Keratinocyte (primary cell): Measurements from ENCODE around the gene FMN1. TPM values are rescaled to one million over a fixed set of nuclear protein-coding genes. Genes with fewer than 3 reads are reported as not detected.
A peak's percentile ranks its signal among the peaks of the same experiment; 100 is the strongest.

Experiments used
- DNase-seq: peaks from one replicate; pipeline ENCODE4 v3.0.0-alpha.2; 2011; ENCODE audit warnings: low read depth, missing footprints, low spot score
- FAIRE-seq: peaks from 2 replicates; lab custom pipeline; 2011; peaks lifted over from hg19 to GRCh38; lab: Jason Lieb, UNC
- H2AFZ ChIP-seq: 2 replicates; pipeline ENCODE4 v1.6.0; 2012; ENCODE audit warnings: low read length, control low read depth, inconsistent platforms; ENCODE audit not compliant: control insufficient read depth
- H3K27ac ChIP-seq: 2 replicates; pipeline ENCODE4 v1.5.1; 2011; ENCODE audit warnings: low read length; ENCODE audit not compliant: control insufficient read depth, insufficient read depth
- H3K27me3 ChIP-seq: 3 replicates; pipeline ENCODE4 v1.6.0; 2011; ENCODE audit warnings: low read length; ENCODE audit not compliant: control insufficient read depth, insufficient read depth; ENCODE audit errors: extremely low read depth
- H3K36me3 ChIP-seq, 2 experiments: 2 replicates in 1 of 2; 3 replicates in 1 of 2; pipeline ENCODE4 v1.5.1; 2011; ENCODE audit warnings: low read length in 2 of 2, mild to moderate bottlenecking in 1 of 2; ENCODE audit not compliant: control insufficient read depth in 2 of 2, insufficient read depth in 2 of 2; ENCODE audit errors: extremely low read depth in 1 of 2
- H3K4me1 ChIP-seq: 3 replicates; pipeline ENCODE4 v1.5.1; 2011; ENCODE audit warnings: low read length; ENCODE audit not compliant: control insufficient read depth, insufficient read depth; ENCODE audit errors: extremely low read depth
- H3K4me2 ChIP-seq: 3 replicates; pipeline ENCODE4 v1.6.0; 2011; ENCODE audit warnings: low read depth, low read length; ENCODE audit not compliant: control insufficient read depth, insufficient read depth; ENCODE audit errors: extremely low read depth
- H3K4me3 ChIP-seq, 3 experiments: fragments of 200-600 bp in 1 of 3; sonication (generic) in 1 of 3; 2 replicates in 2 of 3; 3 replicates in 1 of 3; pipeline ENCODE4 v1.5.1; 2011 to 2016; ENCODE audit warnings: low read length in 3 of 3, mild to moderate bottlenecking in 3 of 3, control low read depth in 2 of 3, inconsistent platforms in 1 of 3, low read depth in 1 of 3, mixed read lengths in 1 of 3, mixed run types in 1 of 3, moderate library complexity in 1 of 3; ENCODE audit not compliant: control insufficient read depth in 2 of 3, insufficient read depth in 2 of 3; ENCODE audit errors: extremely low read depth in 1 of 3
- H3K79me2 ChIP-seq: 2 replicates; pipeline ENCODE4 v1.6.0; 2012; ENCODE audit warnings: low read length; ENCODE audit not compliant: control insufficient read depth, insufficient read depth
- H3K9ac ChIP-seq: 3 replicates; pipeline ENCODE4 v1.6.0; 2011; ENCODE audit warnings: low read length; ENCODE audit not compliant: control insufficient read depth, insufficient read depth; ENCODE audit errors: extremely low read depth
- H3K9me1 ChIP-seq: 3 replicates; pipeline ENCODE4 v1.6.0; 2011; ENCODE audit warnings: low read length; ENCODE audit not compliant: control insufficient read depth, insufficient read depth; ENCODE audit errors: extremely low read depth
- H3K9me3 ChIP-seq: 2 replicates; pipeline ENCODE4 v1.5.1; 2012; ENCODE audit warnings: low read depth, low read length; ENCODE audit not compliant: control insufficient read depth
- H4K20me1 ChIP-seq: 3 replicates; pipeline ENCODE4 v1.6.0; 2011; ENCODE audit warnings: low read length; ENCODE audit not compliant: control insufficient read depth, insufficient read depth; ENCODE audit errors: extremely low read depth
- EZH2 ChIP-seq: IDR thresholded peaks from one replicate; pipeline ENCODE4 v1.6.1; 2012; ENCODE audit warnings: inconsistent platforms, mild to moderate bottlenecking, low read length, moderate library complexity
- dilution Hi-C: fragments of 300-500 bp; cut with MboI; formaldehyde crosslinking; loops from one replicate; pipeline ENCODE4 v1.7.0; 2020; ENCODE audit warnings: low sequenced_read_pairs; ENCODE audit not compliant: extremely low pct_ligation_motif_present
- polyA plus RNA-seq, 5 experiments: library from polyadenylated mRNA; depleted of rRNA in 3 of 5; stranded (reverse) in 3 of 5; stranded (forward) in 1 of 5; unstranded in 1 of 5; fragments of >200 nt; gene quantifications; 1 replicate in 1 of 5; 2 replicates in 3 of 5; 3 replicates in 1 of 5; pipeline versions ENCODE4 v1.2.1 to v1.2.3, GENCODE V29; 2011 to 2012; ENCODE audit warnings: missing spikeins in 2 of 5, low read depth in 1 of 5, low replicate concordance in 1 of 5
- TF ChIP-seq, protein P1 (sequence below), 3 experiments: IDR thresholded peaks in 1 of 3; conservative IDR thresholded peaks in 1 of 3; optimal IDR thresholded peaks in 1 of 3; 2 replicates in 2 of 3; 3 replicates in 1 of 3; pipeline versions ENCODE3 to v1.5.1; 2011; ENCODE audit warnings: low read length in 3 of 3, mild to moderate bottlenecking in 3 of 3, moderate library complexity in 2 of 3, control low read depth in 1 of 3, inconsistent platforms in 1 of 3; ENCODE audit not compliant: insufficient read depth in 2 of 3; ENCODE audit errors: extremely low read depth in 1 of 3

FMN1 gene
- polyA plus RNA-seq, 1 donor (not counting 4 experiments of a cell fraction or from before 2014, with no cell fraction given): 0.71 TPM

DNA sequence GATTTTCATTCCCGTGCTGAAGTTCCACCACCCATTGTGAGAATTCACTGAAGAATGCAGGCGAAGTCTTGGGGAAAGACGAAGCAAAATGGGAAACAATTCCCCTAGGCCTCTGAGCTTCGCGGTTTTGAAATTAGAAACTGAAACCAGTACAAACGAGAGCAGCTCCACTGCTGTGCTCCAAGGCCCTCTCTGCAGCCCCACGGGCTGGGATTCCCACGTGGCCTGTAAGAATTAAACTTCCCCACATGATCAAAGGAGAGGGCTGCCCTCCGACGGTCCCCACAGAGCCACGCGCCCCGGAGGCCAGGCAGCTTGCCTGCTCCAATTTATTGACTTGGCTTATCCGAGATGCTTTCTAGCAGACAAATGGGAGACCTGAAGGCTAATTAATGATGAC lies 332.8 kb downstream of the FMN1 start:
- Histone ChIP-seq H3K27ac (no peak overlapping the region), H3K4me2 (peak overlapping the region; percentile 74), H2AFZ (peak overlapping the region; percentile 89), H3K79me2 (no peaks in the 10 kb centered on the region), H3K27me3 (no peaks in the 10 kb centered on the region), H3K9me3 (no peaks in the 10 kb centered on the region), H3K9me1 (no peaks in the 10 kb centered on the region), H3K9ac (peak overlapping the region; percentile 57), H4K20me1 (no peaks in the 10 kb centered on the region), H3K36me3 (no peaks in the 10 kb centered on the region), H3K4me1 (peaks cover 24% of the 10 kb centered on the region), H3K4me3 (peak overlapping the region in 2 of 3 experiments; percentile 32 to 43)
- no peak for FAIRE-seq
- DNase-seq: no peak
- dilution Hi-C loops: no loop called here
- TF ChIP-seq, protein P1, sequence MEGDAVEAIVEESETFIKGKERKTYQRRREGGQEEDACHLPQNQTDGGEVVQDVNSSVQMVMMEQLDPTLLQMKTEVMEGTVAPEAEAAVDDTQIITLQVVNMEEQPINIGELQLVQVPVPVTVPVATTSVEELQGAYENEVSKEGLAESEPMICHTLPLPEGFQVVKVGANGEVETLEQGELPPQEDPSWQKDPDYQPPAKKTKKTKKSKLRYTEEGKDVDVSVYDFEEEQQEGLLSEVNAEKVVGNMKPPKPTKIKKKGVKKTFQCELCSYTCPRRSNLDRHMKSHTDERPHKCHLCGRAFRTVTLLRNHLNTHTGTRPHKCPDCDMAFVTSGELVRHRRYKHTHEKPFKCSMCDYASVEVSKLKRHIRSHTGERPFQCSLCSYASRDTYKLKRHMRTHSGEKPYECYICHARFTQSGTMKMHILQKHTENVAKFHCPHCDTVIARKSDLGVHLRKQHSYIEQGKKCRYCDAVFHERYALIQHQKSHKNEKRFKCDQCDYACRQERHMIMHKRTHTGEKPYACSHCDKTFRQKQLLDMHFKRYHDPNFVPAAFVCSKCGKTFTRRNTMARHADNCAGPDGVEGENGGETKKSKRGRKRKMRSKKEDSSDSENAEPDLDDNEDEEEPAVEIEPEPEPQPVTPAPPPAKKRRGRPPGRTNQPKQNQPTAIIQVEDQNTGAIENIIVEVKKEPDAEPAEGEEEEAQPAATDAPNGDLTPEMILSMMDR (optimal IDR thresholded peaks at IDR 0.05 in 1 of 3, IDR thresholded peaks at IDR 0.05 in 1 of 3, conservative IDR thresholded peaks at IDR 0.05 in 1 of 3; ENCODE audit: extremely low read depth in 1 of 3, insufficient read depth in 2 of 3, low read length in 3 of 3): no peak
- no peak for TF ChIP-seq EZH2

DNA sequence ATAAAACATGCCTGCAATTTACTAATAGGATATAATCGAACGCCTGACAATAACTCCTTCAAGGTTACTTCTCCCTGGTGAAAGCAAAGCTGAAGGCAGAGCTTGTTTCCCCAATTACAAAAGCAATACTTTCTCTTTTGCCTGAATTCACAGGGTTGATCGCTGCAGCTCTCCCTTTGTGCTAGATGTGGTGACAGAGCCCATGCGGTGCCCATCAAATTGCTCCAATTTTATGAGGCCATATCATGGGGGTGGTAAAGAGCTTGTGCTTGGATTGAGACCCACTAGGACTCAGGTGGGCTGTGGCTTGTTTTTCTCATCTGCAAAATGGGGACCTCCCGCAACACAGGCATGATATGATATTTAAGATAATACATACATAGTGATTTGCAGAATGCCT lies 333.3 kb downstream of the FMN1 start:
- TF ChIP-seq EZH2: no peak
- TF ChIP-seq, protein P1 (optimal IDR thresholded peaks at IDR 0.05 in 1 of 3, IDR thresholded peaks at IDR 0.05 in 1 of 3, conservative IDR thresholded peaks at IDR 0.05 in 1 of 3; ENCODE audit: extremely low read depth in 1 of 3, insufficient read depth in 2 of 3, low read length in 3 of 3): no peak
- dilution Hi-C loops: no loop called here
- H3K79me2 ChIP-seq: no peaks in the 10 kb centered on the region
- no peaks in the 10 kb centered on the region for H4K20me1 ChIP-seq
- no peak overlapping the region for H3K27ac ChIP-seq
- no peaks in the 10 kb centered on the region for H3K9me3 ChIP-seq
- peaks cover 28% of the 10 kb centered on the region for H3K4me1 ChIP-seq
- no peak overlapping the region for H3K4me3 ChIP-seq
- H3K4me2 ChIP-seq: peak overlapping the region; percentile 74
- no peak overlapping the region for H3K9ac ChIP-seq
- H3K9me1 ChIP-seq: no peaks in the 10 kb centered on the region
- DNase-seq (no peak), FAIRE-seq (no peak)
- H2AFZ ChIP-seq: no peak overlapping the region
- no peaks in the 10 kb centered on the region for H3K27me3 ChIP-seq
- no peaks in the 10 kb centered on the region for H3K36me3 ChIP-seq
